ENCODE results near the gene TMEM156. TPM values are rescaled to one million over a fixed set of nuclear protein-coding genes. Genes with fewer than 3 reads are reported as not detected.

The TMEM156 gene
- total and polyA plus RNA-seq, 2 experiments from 2014 or later: not detected

DNA sequence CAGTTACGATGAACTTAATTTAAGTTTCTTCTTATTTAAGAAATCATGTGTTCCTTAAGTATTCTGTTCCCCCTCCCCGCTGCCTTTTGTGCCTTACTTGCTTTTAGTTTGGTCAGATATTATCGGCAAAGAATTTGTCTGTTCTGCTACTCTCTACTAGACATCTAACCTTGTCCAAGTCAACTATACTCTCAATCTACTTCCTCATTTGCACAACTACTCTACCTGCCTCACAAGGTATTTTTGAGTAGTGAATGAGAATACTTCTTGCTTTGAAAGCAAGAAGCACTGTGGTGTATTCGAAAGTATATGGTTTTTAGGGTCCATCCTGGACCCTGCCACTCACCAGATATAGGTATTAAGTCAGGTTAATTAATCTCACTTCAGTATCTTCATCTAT, 21.8 kb upstream of the TMEM156 start:
- no peak overlapping the region for H2AFZ ChIP-seq
- H3F3A ChIP-seq (replicated peaks; ENCODE audit: low read depth): no peaks in the 10 kb centered on the region
- no peaks in the 10 kb centered on the region for H3K36me3 Mint-ChIP-seq (ENCODE audit: low read depth)
- no peak overlapping the region for H3K4me3 Mint-ChIP-seq
- no peaks in the 10 kb centered on the region for H4K20me1 ChIP-seq (replicated peaks; ENCODE audit: insufficient read depth)
- no peak overlapping the region for H3K4me3 ChIP-seq
- ATAC-seq: no peak
- H3K27me3 Mint-ChIP-seq (ENCODE audit: insufficient read depth, low read depth, poor library complexity): no peaks in the 10 kb centered on the region
- H3K9me3 Mint-ChIP-seq: no peaks in the 10 kb centered on the region
- no peak overlapping the region for H3K27ac ChIP-seq (ENCODE audit: low read depth)
- TF ChIP-seq, protein P1, sequence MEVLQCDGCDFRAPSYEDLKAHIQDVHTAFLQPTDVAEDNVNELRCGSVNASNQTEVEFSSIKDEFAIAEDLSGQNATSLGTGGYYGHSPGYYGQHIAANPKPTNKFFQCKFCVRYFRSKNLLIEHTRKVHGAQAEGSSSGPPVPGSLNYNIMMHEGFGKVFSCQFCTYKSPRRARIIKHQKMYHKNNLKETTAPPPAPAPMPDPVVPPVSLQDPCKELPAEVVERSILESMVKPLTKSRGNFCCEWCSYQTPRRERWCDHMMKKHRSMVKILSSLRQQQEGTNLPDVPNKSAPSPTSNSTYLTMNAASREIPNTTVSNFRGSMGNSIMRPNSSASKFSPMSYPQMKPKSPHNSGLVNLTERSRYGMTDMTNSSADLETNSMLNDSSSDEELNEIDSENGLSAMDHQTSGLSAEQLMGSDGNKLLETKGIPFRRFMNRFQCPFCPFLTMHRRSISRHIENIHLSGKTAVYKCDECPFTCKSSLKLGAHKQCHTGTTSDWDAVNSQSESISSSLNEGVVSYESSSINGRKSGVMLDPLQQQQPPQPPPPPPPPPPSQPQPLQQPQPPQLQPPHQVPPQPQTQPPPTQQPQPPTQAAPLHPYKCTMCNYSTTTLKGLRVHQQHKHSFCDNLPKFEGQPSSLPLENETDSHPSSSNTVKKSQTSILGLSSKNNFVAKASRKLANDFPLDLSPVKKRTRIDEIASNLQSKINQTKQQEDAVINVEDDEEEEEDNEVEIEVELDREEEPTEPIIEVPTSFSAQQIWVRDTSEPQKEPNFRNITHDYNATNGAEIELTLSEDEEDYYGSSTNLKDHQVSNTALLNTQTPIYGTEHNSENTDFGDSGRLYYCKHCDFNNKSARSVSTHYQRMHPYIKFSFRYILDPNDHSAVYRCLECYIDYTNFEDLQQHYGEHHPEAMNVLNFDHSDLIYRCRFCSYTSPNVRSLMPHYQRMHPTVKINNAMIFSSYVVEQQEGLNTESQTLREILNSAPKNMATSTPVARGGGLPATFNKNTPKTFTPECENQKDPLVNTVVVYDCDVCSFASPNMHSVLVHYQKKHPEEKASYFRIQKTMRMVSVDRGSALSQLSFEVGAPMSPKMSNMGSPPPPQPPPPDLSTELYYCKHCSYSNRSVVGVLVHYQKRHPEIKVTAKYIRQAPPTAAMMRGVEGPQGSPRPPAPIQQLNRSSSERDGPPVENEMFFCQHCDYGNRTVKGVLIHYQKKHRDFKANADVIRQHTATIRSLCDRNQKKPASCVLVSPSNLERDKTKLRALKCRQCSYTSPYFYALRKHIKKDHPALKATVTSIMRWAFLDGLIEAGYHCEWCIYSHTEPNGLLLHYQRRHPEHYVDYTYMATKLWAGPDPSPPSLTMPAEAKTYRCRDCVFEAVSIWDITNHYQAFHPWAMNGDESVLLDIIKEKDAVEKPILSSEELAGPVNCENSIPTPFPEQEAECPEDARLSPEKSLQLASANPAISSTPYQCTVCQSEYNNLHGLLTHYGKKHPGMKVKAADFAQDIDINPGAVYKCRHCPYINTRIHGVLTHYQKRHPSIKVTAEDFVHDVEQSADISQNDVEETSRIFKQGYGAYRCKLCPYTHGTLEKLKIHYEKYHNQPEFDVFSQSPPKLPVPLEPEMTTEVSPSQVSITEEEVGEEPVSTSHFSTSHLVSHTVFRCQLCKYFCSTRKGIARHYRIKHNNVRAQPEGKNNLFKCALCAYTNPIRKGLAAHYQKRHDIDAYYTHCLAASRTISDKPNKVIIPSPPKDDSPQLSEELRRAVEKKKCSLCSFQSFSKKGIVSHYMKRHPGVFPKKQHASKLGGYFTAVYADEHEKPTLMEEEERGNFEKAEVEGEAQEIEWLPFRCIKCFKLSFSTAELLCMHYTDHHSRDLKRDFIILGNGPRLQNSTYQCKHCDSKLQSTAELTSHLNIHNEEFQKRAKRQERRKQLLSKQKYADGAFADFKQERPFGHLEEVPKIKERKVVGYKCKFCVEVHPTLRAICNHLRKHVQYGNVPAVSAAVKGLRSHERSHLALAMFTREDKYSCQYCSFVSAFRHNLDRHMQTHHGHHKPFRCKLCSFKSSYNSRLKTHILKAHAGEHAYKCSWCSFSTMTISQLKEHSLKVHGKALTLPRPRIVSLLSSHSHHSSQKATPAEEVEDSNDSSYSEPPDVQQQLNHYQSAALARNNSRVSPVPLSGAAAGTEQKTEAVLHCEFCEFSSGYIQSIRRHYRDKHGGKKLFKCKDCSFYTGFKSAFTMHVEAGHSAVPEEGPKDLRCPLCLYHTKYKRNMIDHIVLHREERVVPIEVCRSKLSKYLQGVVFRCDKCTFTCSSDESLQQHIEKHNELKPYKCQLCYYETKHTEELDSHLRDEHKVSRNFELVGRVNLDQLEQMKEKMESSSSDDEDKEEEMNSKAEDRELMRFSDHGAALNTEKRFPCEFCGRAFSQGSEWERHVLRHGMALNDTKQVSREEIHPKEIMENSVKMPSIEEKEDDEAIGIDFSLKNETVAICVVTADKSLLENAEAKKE (CRISPR knock-in tag; IDR thresholded peaks at IDR 0.05): no peak
- TF ChIP-seq, protein P2, sequence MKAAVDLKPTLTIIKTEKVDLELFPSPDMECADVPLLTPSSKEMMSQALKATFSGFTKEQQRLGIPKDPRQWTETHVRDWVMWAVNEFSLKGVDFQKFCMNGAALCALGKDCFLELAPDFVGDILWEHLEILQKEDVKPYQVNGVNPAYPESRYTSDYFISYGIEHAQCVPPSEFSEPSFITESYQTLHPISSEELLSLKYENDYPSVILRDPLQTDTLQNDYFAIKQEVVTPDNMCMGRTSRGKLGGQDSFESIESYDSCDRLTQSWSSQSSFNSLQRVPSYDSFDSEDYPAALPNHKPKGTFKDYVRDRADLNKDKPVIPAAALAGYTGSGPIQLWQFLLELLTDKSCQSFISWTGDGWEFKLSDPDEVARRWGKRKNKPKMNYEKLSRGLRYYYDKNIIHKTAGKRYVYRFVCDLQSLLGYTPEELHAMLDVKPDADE (IDR thresholded peaks at IDR 0.05): no peak
- TF ChIP-seq, protein P3, sequence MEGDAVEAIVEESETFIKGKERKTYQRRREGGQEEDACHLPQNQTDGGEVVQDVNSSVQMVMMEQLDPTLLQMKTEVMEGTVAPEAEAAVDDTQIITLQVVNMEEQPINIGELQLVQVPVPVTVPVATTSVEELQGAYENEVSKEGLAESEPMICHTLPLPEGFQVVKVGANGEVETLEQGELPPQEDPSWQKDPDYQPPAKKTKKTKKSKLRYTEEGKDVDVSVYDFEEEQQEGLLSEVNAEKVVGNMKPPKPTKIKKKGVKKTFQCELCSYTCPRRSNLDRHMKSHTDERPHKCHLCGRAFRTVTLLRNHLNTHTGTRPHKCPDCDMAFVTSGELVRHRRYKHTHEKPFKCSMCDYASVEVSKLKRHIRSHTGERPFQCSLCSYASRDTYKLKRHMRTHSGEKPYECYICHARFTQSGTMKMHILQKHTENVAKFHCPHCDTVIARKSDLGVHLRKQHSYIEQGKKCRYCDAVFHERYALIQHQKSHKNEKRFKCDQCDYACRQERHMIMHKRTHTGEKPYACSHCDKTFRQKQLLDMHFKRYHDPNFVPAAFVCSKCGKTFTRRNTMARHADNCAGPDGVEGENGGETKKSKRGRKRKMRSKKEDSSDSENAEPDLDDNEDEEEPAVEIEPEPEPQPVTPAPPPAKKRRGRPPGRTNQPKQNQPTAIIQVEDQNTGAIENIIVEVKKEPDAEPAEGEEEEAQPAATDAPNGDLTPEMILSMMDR (conservative IDR thresholded peaks at IDR 0.05; ENCODE audit: low read depth in 2 of 2): no peak
- no peak for TF ChIP-seq ZNF114 (CRISPR knock-in tag; IDR thresholded peaks at IDR 0.05)
- TF ChIP-seq POLR2AphosphoS5 (IDR thresholded peaks at IDR 0.05; ENCODE audit: low read depth): no peak
- no peak for TF ChIP-seq STAT1 (IDR thresholded peaks at IDR 0.05; ENCODE audit: unreplicated experiment)
- no peak for TF ChIP-seq JUNB (IDR thresholded peaks at IDR 0.05; ENCODE audit: unreplicated experiment)
- TF ChIP-seq, protein P4, sequence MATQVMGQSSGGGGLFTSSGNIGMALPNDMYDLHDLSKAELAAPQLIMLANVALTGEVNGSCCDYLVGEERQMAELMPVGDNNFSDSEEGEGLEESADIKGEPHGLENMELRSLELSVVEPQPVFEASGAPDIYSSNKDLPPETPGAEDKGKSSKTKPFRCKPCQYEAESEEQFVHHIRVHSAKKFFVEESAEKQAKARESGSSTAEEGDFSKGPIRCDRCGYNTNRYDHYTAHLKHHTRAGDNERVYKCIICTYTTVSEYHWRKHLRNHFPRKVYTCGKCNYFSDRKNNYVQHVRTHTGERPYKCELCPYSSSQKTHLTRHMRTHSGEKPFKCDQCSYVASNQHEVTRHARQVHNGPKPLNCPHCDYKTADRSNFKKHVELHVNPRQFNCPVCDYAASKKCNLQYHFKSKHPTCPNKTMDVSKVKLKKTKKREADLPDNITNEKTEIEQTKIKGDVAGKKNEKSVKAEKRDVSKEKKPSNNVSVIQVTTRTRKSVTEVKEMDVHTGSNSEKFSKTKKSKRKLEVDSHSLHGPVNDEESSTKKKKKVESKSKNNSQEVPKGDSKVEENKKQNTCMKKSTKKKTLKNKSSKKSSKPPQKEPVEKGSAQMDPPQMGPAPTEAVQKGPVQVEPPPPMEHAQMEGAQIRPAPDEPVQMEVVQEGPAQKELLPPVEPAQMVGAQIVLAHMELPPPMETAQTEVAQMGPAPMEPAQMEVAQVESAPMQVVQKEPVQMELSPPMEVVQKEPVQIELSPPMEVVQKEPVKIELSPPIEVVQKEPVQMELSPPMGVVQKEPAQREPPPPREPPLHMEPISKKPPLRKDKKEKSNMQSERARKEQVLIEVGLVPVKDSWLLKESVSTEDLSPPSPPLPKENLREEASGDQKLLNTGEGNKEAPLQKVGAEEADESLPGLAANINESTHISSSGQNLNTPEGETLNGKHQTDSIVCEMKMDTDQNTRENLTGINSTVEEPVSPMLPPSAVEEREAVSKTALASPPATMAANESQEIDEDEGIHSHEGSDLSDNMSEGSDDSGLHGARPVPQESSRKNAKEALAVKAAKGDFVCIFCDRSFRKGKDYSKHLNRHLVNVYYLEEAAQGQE (IDR thresholded peaks at IDR 0.05; ENCODE audit: unreplicated experiment): no peak
- no peak for TF ChIP-seq CREB1 (CRISPR knock-in tag; IDR thresholded peaks at IDR 0.05; ENCODE audit: low read depth)
- TF ChIP-seq EZH2 (IDR thresholded peaks at IDR 0.05; ENCODE audit: low read depth, unreplicated experiment): no peak
- no peak for TF ChIP-seq ZNF331 (CRISPR knock-in tag; IDR thresholded peaks at IDR 0.05; ENCODE audit: low read depth)
- no peak for DNase-seq (ENCODE audit: low spot score)
- no peaks in the 10 kb centered on the region for H3K27me3 ChIP-seq (ENCODE audit: insufficient read depth)
- H3K4me2 ChIP-seq: no peak overlapping the region
- H3K79me2 ChIP-seq (replicated peaks; ENCODE audit: insufficient read depth): peaks cover 39% of the 10 kb centered on the region; the same call in 1 of the 2 replicates
- no peaks in the 10 kb centered on the region for H3K36me3 ChIP-seq (ENCODE audit: insufficient read depth)
- peaks cover 11% of the 10 kb centered on the region for H3K4me1 ChIP-seq (ENCODE audit: insufficient read depth)
- H3K9me2 ChIP-seq (ENCODE audit: insufficient read depth): no peaks in the 10 kb centered on the region
- peaks cover 16% of the 10 kb centered on the region for H3K4me1 Mint-ChIP-seq
- H3K27ac Mint-ChIP-seq: no peak overlapping the region
